GM12891 (cell line): Measurements from ENCODE around the gene MAT1A.

Experiments used
- PAX5 ChIP-seq: IDR thresholded peaks from 2 replicates; pipeline ENCODE4 v1.6.1; 2011; ENCODE audit warnings: low read length, moderate library complexity, mild to moderate bottlenecking; ENCODE audit not compliant: insufficient read depth, severe bottlenecking
- POLR2A ChIP-seq: IDR thresholded peaks from 2 replicates; pipeline ENCODE4 v1.6.1; 2011; ENCODE audit warnings: low read depth, low read length, control low read depth
- POLR2AphosphoS5 ChIP-seq: IDR thresholded peaks from 2 replicates; pipeline ENCODE4 v1.6.1; 2011; ENCODE audit warnings: low read depth, low read length, control low read depth
- SPI1 ChIP-seq: IDR thresholded peaks from 2 replicates; pipeline ENCODE4 v1.6.1; 2011; ENCODE audit warnings: low read depth, low read length, control low read depth
- TAF1 ChIP-seq: IDR thresholded peaks from 2 replicates; pipeline ENCODE4 v1.6.1; 2011; ENCODE audit warnings: low read depth, low read length, control low read depth

DNA sequence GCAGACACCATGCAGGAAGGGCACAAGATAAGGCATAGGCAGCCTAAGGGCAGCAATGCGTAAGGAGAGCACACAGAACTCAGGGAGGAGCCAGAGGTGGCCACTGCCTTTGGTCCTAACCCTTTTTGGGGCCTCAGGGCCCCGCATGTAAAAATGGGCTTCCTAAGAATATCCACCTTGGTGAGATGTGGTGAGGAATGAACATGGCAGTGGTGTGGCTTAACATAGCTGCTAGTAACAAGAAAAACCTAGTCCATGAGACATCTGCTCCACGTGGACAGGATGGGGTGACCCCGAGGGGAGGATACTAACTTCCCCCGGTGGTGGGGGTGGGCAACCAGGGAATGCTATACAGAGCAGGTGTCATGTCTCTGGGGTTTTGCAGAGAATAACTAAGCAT is 18.0 kb downstream of the MAT1A start:
- TF ChIP-seq POLR2A = no peak
- TF ChIP-seq TAF1 = no peak
- no peak for TF ChIP-seq POLR2AphosphoS5
- no peak for TF ChIP-seq SPI1
- TF ChIP-seq PAX5 = no peak
